GM19193 (cell line): Measurements from ENCODE around the gene ALPI.

Experiments used
- POLR2A ChIP-seq: IDR thresholded peaks from 4 replicates; pipeline ENCODE4 v1.6.1; 2011; ENCODE audit not compliant: insufficient read depth, insufficient read length; ENCODE audit errors: extremely low read depth

The ALPI gene

GRCh38 chr2:232420463-232421188, 35.3 kb upstream of the ALPI start:
- TF ChIP-seq POLR2A: no peak

GRCh38 chr2:232421189-232421785, 34.7 kb upstream of the ALPI start:
- TF ChIP-seq POLR2A: no peak

- TF ChIP-seq POLR2A: no peak
Measured at GRCh38 chr2:232422051-232422450, 33.9 kb upstream of the ALPI start.

- TF ChIP-seq POLR2A: no peak
Measured at GRCh38 chr2:232431705-232432590, 24.0 kb upstream of the ALPI start.

GRCh38 chr2:232432598-232433184, 23.3 kb upstream of the ALPI start:
- no peak for TF ChIP-seq POLR2A

- no peak for TF ChIP-seq POLR2A
Measured at GRCh38 chr2:232434091-232434490, 21.9 kb upstream of the ALPI start.

GRCh38 chr2:232434563-232435374, 21.2 kb upstream of the ALPI start:
- TF ChIP-seq POLR2A: no peak

GRCh38 chr2:232435375-232435648, 20.6 kb upstream of the ALPI start:
- no peak for TF ChIP-seq POLR2A

GRCh38 chr2:232435805-232436204, 20.1 kb upstream of the ALPI start:
- no peak for TF ChIP-seq POLR2A

- TF ChIP-seq POLR2A: no peak
Measured at GRCh38 chr2:232436381-232437194, 19.4 kb upstream of the ALPI start.

GRCh38 chr2:232437195-232437571, 18.8 kb upstream of the ALPI start:
- no peak for TF ChIP-seq POLR2A

- no peak for TF ChIP-seq POLR2A
Measured at GRCh38 chr2:232438091-232438490, 17.9 kb upstream of the ALPI start.

GRCh38 chr2:232438951-232439757, 16.8 kb upstream of the ALPI start:
- TF ChIP-seq POLR2A: no peak
